ENCODE measurements around the gene KHSRP.

The KHSRP gene

DNA sequence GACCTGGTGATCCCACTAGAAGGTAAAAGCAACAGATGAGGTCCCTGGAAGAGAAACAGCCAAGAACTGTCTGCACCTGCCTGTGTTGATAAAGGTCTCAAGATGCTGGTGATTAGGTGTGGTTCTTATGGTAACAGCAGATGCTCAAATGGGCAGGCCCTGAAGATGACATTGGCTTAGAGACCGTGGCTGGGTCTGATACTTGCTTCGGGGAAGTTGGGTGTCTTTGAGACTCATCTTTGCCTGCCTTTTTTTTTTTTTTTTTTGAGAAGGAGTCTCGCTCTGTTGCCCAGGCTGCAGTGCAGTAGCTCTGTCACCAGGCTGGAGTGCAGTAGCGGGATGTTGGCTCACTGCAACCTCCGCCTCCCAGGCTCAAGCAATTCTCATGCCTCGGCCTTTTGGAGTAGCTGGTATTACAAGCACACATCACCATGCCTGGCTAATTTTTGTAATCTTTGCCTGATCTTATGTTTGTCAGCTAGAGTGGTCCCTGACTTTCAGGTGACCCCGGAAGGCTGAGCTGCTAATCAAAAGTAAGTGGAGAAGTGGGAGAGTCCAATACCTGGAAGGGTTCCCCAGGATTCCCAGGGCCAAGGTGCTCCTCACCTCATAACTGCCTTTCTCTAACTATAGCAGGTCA, 27.1 kb upstream of the KHSRP start:
- H3K4me2 ChIP-seq (ENCODE audit: low read length): no peak overlapping the region
- H3K4me1 ChIP-seq (ENCODE audit: control insufficient read depth, low read length): no peaks in the 10 kb centered on the region
- H3K27ac ChIP-seq (ENCODE audit: low read depth, low read length): no peak overlapping the region
- H4K20me1 ChIP-seq (ENCODE audit: control insufficient read depth, insufficient read depth, low read depth, low read length): no peaks in the 10 kb centered on the region
- H3K27me3 ChIP-seq (ENCODE audit: control insufficient read depth, low read length): no peaks in the 10 kb centered on the region
- H3K4me3 ChIP-seq (ENCODE audit: low read length): no peak overlapping the region
- H3K36me3 ChIP-seq (ENCODE audit: control insufficient read depth, low read length): peaks cover 46% of the 10 kb centered on the region
- peaks cover 13% of the 10 kb centered on the region for H3K9me3 ChIP-seq (ENCODE audit: control insufficient read depth, insufficient read depth, low read length)
- H3K9me2 ChIP-seq (replicated peaks; ENCODE audit: control insufficient read depth, low read length): no peaks in the 10 kb centered on the region
- H3K79me2 ChIP-seq (ENCODE audit: control insufficient read depth, low read length): no peaks in the 10 kb centered on the region
- no peak for TF ChIP-seq EZH2phosphoT487 (IDR thresholded peaks at IDR 0.05; ENCODE audit: borderline replicate concordance, low read length)
- TF ChIP-seq, protein P1, sequence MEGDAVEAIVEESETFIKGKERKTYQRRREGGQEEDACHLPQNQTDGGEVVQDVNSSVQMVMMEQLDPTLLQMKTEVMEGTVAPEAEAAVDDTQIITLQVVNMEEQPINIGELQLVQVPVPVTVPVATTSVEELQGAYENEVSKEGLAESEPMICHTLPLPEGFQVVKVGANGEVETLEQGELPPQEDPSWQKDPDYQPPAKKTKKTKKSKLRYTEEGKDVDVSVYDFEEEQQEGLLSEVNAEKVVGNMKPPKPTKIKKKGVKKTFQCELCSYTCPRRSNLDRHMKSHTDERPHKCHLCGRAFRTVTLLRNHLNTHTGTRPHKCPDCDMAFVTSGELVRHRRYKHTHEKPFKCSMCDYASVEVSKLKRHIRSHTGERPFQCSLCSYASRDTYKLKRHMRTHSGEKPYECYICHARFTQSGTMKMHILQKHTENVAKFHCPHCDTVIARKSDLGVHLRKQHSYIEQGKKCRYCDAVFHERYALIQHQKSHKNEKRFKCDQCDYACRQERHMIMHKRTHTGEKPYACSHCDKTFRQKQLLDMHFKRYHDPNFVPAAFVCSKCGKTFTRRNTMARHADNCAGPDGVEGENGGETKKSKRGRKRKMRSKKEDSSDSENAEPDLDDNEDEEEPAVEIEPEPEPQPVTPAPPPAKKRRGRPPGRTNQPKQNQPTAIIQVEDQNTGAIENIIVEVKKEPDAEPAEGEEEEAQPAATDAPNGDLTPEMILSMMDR (IDR thresholded peaks at IDR 0.05; ENCODE audit: low read depth, low read length, poor library complexity, severe bottlenecking): no peak
- no peaks in the 10 kb centered on the region for H3F3A ChIP-seq (ENCODE audit: control insufficient read depth, insufficient read depth)

DNA sequence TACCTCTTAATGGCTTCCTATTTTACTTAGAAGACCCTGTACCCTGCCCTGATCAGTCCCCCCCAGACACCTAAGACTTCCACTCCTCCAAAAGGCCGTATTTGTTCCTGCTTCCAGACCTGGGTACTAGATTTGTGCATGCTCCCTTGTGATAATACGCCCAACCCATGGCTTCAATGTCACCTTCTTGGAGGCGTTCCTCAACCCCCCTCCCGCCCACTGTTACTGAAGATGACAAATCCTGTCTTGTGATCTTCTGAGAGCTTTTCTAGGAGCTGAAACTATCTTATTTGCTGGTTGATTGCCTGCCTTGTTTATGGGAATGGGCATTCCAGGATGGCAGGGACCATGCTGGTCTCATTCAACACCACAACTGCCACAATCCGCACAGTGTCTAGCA, 25.6 kb upstream of the KHSRP start:
- H3K9me3 ChIP-seq (ENCODE audit: control insufficient read depth, insufficient read depth, low read length): peaks cover 13% of the 10 kb centered on the region
- no peak overlapping the region for H3K27ac ChIP-seq (ENCODE audit: low read depth, low read length)
- H3K36me3 ChIP-seq (ENCODE audit: control insufficient read depth, low read length): peaks cover 31% of the 10 kb centered on the region
- H3K4me2 ChIP-seq (ENCODE audit: low read length): no peak overlapping the region
- H3K9me2 ChIP-seq (replicated peaks; ENCODE audit: control insufficient read depth, low read length): no peaks in the 10 kb centered on the region
- H3K27me3 ChIP-seq (ENCODE audit: control insufficient read depth, low read length): no peaks in the 10 kb centered on the region
- no peaks in the 10 kb centered on the region; the same call in 1 of the 2 replicates for H3F3A ChIP-seq (ENCODE audit: control insufficient read depth, insufficient read depth)
- H3K4me1 ChIP-seq (ENCODE audit: control insufficient read depth, low read length): no peaks in the 10 kb centered on the region
- H3K79me2 ChIP-seq (ENCODE audit: control insufficient read depth, low read length): no peaks in the 10 kb centered on the region
- no peak for TF ChIP-seq EZH2phosphoT487 (IDR thresholded peaks at IDR 0.05; ENCODE audit: borderline replicate concordance, low read length)
- TF ChIP-seq, protein P1 (IDR thresholded peaks at IDR 0.05; ENCODE audit: low read depth, low read length, poor library complexity, severe bottlenecking): no peak
- no peaks in the 10 kb centered on the region for H4K20me1 ChIP-seq (ENCODE audit: control insufficient read depth, insufficient read depth, low read depth, low read length)
- H3K4me3 ChIP-seq (ENCODE audit: low read length): no peak overlapping the region

DNA sequence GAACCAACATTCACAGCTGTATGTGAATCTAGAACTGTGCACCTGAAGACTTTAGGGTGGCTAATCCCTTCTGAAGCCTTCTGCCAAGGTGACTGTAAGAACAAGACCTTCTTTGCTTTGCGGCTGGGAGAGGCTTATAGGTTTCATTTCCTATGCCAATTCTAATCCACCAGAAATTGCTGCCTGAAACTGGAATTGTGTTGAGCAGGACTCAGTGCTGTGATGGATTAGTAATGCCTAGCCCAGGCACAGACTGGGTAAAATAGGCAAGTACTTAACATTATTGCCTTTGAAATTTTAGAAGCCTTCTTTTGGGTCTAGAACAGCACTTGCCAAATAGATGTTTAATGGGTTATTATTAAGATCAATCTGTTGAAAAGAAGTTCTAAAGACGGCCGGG, 23.4 kb upstream of the KHSRP start:
- peaks cover 12% of the 10 kb centered on the region for H3K36me3 ChIP-seq (ENCODE audit: control insufficient read depth, low read length)
- H4K20me1 ChIP-seq (ENCODE audit: control insufficient read depth, insufficient read depth, low read depth, low read length): no peaks in the 10 kb centered on the region
- H3F3A ChIP-seq (ENCODE audit: control insufficient read depth, insufficient read depth): no peaks in the 10 kb centered on the region; the same call in 1 of the 2 replicates
- H3K4me1 ChIP-seq (ENCODE audit: control insufficient read depth, low read length): no peaks in the 10 kb centered on the region
- H3K4me2 ChIP-seq (ENCODE audit: low read length): no peak overlapping the region
- no peaks in the 10 kb centered on the region for H3K27me3 ChIP-seq (ENCODE audit: control insufficient read depth, low read length)
- no peak for TF ChIP-seq EZH2phosphoT487 (IDR thresholded peaks at IDR 0.05; ENCODE audit: borderline replicate concordance, low read length)
- TF ChIP-seq, protein P1 (IDR thresholded peaks at IDR 0.05; ENCODE audit: low read depth, low read length, poor library complexity, severe bottlenecking): no peak
- H3K9me3 ChIP-seq (ENCODE audit: control insufficient read depth, insufficient read depth, low read length): no peaks in the 10 kb centered on the region
- no peaks in the 10 kb centered on the region for H3K79me2 ChIP-seq (ENCODE audit: control insufficient read depth, low read length)
- H3K9me2 ChIP-seq (replicated peaks; ENCODE audit: control insufficient read depth, low read length): no peaks in the 10 kb centered on the region
- no peak overlapping the region for H3K27ac ChIP-seq (ENCODE audit: low read depth, low read length)
- no peak overlapping the region for H3K4me3 ChIP-seq (ENCODE audit: low read length)
